Thoracic aorta (tissue), 2 donors: ENCODE measurements around the gene SPAG17. TPM values are rescaled to one million over a fixed set of nuclear protein-coding genes. Genes with fewer than 3 reads are reported as not detected.

Experiments used
- ATAC-seq: fragments of 150-250 bp; one replicate; pipeline ENCODE4 v1.8.0; 2017; ENCODE audit warnings: low read depth; ENCODE audit not compliant: insufficient number of reproducible peaks, low FRiP score
- DNase-seq: peaks from one replicate; pipeline ENCODE4 v3.0.0-alpha.2; 2020; ENCODE audit warnings: low spot score
- H3K27ac ChIP-seq, 2 donors: fragments of 200-600 bp; sonication (generic); 1 replicate in 1 of 2; 2 replicates in 1 of 2; pipeline ENCODE4 v1.5.1; 2016; ENCODE audit warnings: mild to moderate bottlenecking in 2 of 2, moderate library complexity in 2 of 2
- H3K27me3 ChIP-seq: fragments of 200-600 bp; sonication (generic); replicated peaks from 2 replicates; pipeline ENCODE4 v1.6.0; 2016; ENCODE audit warnings: mild to moderate bottlenecking; ENCODE audit not compliant: insufficient read depth
- H3K36me3 ChIP-seq: fragments of 200-600 bp; sonication (generic); one replicate; pipeline ENCODE4 v1.5.1; 2016
- H3K4me1 ChIP-seq, 2 donors: fragments of 200-600 bp; sonication (generic); 1 replicate in 1 of 2; 2 replicates in 1 of 2; pipeline versions ENCODE4 v1.5.1 to v1.6.0; 2016; ENCODE audit warnings: low read depth in 2 of 2, mild to moderate bottlenecking in 1 of 2; ENCODE audit not compliant: control insufficient read depth in 1 of 2
- H3K4me3 ChIP-seq: fragments of 200-600 bp; sonication (generic); 2 replicates; pipeline ENCODE4 v1.5.1; 2016; ENCODE audit warnings: mild to moderate bottlenecking
- H3K9me3 ChIP-seq: fragments of 200-600 bp; sonication (generic); 2 replicates; pipeline ENCODE4 v1.5.1; 2016
- total RNA-seq, 2 donors: library from RNA; depleted of rRNA; stranded (reverse); fragments of >200 nt; gene quantifications; one replicate each; pipeline versions ENCODE4 v1.1.0 to v1.2.3, GENCODE V29; 2016
- TF ChIP-seq, protein P1 (sequence below): fragments of 200-600 bp; sonication (generic); IDR thresholded peaks from one replicate; pipeline ENCODE4 v1.5.1; 2019; ENCODE audit warnings: antibody characterized with exemption

The SPAG17 gene
- total RNA-seq, 2 donors from 2014 or later: not detected

DNA sequence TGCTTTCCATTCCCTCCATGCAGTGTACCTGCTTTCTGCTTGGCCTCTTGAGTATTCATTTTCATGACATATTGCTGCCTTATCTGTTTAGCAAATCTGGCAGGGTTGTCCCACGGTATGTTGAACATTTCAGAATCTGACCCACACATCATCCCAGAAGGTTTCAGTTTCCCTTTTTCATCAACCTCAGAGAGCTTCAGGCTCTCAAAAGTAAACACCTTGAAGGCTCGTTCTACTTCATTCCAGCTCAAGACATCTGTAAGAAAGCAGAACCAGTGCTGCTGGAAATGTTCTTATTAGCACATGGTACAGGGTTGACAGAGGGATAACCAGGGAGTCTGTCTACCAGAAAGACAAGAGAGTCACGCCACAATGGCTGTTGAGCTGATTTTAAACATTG lies 103.6 kb downstream of the SPAG17 start:
- TF ChIP-seq, protein P1, sequence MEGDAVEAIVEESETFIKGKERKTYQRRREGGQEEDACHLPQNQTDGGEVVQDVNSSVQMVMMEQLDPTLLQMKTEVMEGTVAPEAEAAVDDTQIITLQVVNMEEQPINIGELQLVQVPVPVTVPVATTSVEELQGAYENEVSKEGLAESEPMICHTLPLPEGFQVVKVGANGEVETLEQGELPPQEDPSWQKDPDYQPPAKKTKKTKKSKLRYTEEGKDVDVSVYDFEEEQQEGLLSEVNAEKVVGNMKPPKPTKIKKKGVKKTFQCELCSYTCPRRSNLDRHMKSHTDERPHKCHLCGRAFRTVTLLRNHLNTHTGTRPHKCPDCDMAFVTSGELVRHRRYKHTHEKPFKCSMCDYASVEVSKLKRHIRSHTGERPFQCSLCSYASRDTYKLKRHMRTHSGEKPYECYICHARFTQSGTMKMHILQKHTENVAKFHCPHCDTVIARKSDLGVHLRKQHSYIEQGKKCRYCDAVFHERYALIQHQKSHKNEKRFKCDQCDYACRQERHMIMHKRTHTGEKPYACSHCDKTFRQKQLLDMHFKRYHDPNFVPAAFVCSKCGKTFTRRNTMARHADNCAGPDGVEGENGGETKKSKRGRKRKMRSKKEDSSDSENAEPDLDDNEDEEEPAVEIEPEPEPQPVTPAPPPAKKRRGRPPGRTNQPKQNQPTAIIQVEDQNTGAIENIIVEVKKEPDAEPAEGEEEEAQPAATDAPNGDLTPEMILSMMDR: no peak
- Histone ChIP-seq H3K36me3 (no peaks in the 10 kb centered on the region), H3K4me1 (no peaks in the 10 kb centered on the region), H3K4me3 (no peak overlapping the region), H3K27ac (no peak overlapping the region), H3K9me3 (no peaks in the 10 kb centered on the region), H3K27me3 (no peaks in the 10 kb centered on the region)
- no peak for ATAC-seq
- no peak for DNase-seq

DNA sequence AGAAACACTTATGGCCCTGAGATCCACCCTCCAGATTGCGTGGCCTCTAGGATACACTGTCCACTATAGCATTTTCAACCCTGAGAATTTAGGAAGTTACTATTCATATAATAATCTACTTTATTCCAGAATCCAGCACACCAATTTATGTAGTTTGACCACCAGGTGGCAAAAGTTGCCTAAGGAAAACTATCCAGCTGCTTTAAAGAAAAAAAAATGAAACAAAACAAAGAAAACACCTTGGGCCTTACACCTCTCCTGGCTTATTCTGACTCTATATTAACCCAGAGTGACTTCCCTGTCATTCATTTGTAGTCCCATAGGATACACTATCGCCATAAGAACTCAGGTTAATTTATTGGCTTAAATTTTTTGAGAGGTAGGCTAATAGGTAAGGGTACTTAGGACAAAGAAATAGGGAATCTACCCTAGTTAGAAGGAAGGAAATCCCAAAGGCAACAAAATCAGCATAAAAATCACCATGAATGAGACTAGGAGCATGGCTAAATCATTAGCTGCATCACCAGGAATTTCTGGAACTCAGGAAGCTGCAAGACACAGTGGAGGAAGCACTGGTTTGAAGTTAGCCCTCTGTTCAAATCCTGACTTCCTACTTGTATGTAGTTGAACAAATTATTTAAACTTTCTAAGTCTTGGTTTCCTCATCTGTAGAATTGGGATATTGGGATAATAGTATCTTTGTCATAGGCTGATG lies 107.5 kb downstream of the SPAG17 start:
- Histone ChIP-seq H3K4me1 (no peaks in the 10 kb centered on the region), H3K4me3 (no peak overlapping the region), H3K36me3 (no peaks in the 10 kb centered on the region), H3K9me3 (no peaks in the 10 kb centered on the region), H3K27ac (no peak overlapping the region), H3K27me3 (no peaks in the 10 kb centered on the region)
- TF ChIP-seq, protein P1: no peak
- no peak for DNase-seq
- no peak for ATAC-seq

- Histone ChIP-seq H3K36me3 (no peaks in the 10 kb centered on the region), H3K9me3 (no peaks in the 10 kb centered on the region), H3K27me3 (no peaks in the 10 kb centered on the region), H3K4me1 (no peaks in the 10 kb centered on the region), H3K4me3 (no peak overlapping the region), H3K27ac (no peak overlapping the region)
- no peak for DNase-seq
- TF ChIP-seq, protein P1: no peak
- ATAC-seq: no peak
Measured at GRCh38 chr1:118075116-118075515, 109.9 kb downstream of the SPAG17 start.

DNA sequence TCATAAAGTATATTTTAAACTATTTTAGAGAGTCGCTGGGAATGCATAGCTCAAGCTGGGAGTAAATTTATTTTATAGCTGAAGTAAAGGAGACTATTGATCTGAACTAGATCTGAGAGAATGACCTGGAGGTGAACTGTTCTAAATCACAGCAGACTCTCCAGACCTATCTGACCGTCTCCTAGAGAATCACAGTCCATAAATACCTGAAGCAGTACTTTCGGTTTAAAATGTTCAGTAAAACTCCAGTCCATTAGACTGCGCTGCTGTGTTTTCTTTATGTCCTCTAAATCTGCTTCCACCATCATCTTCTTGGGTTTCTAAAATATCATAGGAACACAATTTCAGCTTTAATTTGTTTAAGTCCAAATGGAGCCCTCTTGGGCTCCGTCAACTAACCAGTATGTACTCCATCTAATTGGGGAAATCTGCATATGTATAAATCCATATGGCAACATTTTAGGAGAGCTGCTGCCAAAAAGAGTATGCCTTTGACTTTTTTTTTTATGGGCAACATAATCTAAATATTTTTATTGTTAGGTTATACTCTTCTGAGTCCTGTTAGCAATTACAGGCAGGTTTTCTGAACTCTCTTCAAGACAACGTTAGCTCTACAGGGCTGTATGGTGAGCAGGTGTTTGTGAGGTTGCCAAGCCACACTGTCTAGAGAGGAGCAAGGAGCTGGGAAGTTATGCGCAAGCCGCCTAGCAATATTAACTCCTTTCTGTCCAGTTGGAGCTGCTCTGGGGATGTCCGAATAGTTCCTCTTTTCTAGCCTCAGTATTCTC lies 111.2 kb downstream of the SPAG17 start:
- Histone ChIP-seq H3K4me3 (no peak overlapping the region), H3K4me1 (no peaks in the 10 kb centered on the region), H3K36me3 (no peaks in the 10 kb centered on the region), H3K27me3 (no peaks in the 10 kb centered on the region), H3K9me3 (no peaks in the 10 kb centered on the region), H3K27ac (no peak overlapping the region)
- TF ChIP-seq, protein P1: no peak
- no peak for ATAC-seq
- DNase-seq: no peak

DNA sequence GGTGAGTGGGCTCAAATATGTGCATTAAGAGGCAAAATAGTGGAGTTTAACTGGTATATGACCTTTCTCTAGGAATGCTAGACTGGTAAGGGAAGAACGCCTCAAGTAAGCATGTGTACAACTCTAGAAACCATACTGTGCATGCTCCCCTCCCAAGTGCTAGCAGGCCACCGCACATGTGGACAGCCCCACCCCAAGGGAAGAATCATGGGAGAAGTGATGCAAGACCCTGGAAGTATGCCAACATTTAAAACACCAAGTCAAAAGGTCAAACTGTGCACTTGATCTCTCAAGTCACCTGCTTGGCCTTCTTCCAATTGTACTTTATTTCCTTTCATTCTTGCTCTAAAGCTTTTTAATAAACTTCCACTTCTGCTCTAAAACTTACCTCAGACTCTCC lies 135.0 kb downstream of the SPAG17 start:
- Histone ChIP-seq H3K4me3 (no peak overlapping the region), H3K36me3 (no peaks in the 10 kb centered on the region), H3K27ac (no peak overlapping the region), H3K9me3 (no peaks in the 10 kb centered on the region), H3K4me1 (no peaks in the 10 kb centered on the region), H3K27me3 (no peaks in the 10 kb centered on the region)
- DNase-seq: no peak
- TF ChIP-seq, protein P1: no peak
- ATAC-seq: no peak
